HepG2 (cell line): ENCODE results near the gene TEX35. TPM values are rescaled to one million over a fixed set of nuclear protein-coding genes. Genes with fewer than 3 reads are reported as not detected.

Experiments
- ATM ChIP-seq: fragments of 450-650 bp; IDR thresholded peaks from 2 replicates; pipeline ENCODE4 v1.7.1; 2017; ENCODE audit warnings: mild to moderate bottlenecking, borderline replicate concordance
- CENPT ChIP-seq: sonication (generic); formaldehyde crosslinking; IDR thresholded peaks from 2 replicates; pipeline ENCODE4 v1.8.0; 2022; ENCODE audit warnings: low read depth, mild to moderate bottlenecking, moderate library complexity, missing genetic modification reagents
- HNF4A ChIP-seq: sonication (generic); formaldehyde crosslinking; IDR thresholded peaks from 2 replicates; pipeline ENCODE4 v1.4.0; 2020; ENCODE audit warnings: missing genetic modification reagents
- HNRNPK ChIP-seq: fragments of 200-400 bp; formaldehyde crosslinking; IDR thresholded peaks from 2 replicates; pipeline ENCODE4 v1.6.1; 2018; ENCODE audit warnings: low read length, low read depth, moderate library complexity, mild to moderate bottlenecking; ENCODE audit not compliant: poor library complexity, severe bottlenecking
- PCBP2 ChIP-seq: fragments of 200-400 bp; formaldehyde crosslinking; optimal IDR thresholded peaks from 2 replicates; pipeline ENCODE3; 2018; ENCODE audit warnings: low read length, low read depth; ENCODE audit not compliant: poor library complexity, severe bottlenecking
- PHF5A ChIP-seq: IDR thresholded peaks from one replicate; pipeline ENCODE4 v1.6.1; 2018; ENCODE audit warnings: low read depth, missing genetic modification reagents; ENCODE audit not compliant: unreplicated experiment
- POLR2AphosphoS5 ChIP-seq: IDR thresholded peaks from 2 replicates; pipeline ENCODE4 v1.6.1; 2012; ENCODE audit warnings: low read depth, low read length
- THYN1 ChIP-seq: sonication (generic); formaldehyde crosslinking; IDR thresholded peaks from 2 replicates; pipeline ENCODE4 v1.8.1; 2023; ENCODE audit warnings: low read depth, mild to moderate bottlenecking, moderate library complexity, missing genetic modification reagents, borderline replicate concordance
- ZNF569 ChIP-seq: sonication (generic); formaldehyde crosslinking; IDR thresholded peaks from 2 replicates; pipeline ENCODE4 v1.5.0; 2020; ENCODE audit warnings: mild to moderate bottlenecking, missing genetic modification reagents, moderate library complexity, borderline replicate concordance
- polyA plus RNA-seq, 8 experiments: library from polyadenylated mRNA; depleted of rRNA in 3 of 8; stranded (reverse) in 7 of 8; unstranded in 1 of 8; fragments of >200 nt; fragmentation: Illumina TruSeq in 4 of 8; extraction: Trizol in 4 of 8; gene quantifications; 2 replicates each; pipeline versions ENCODE4 v1.2.1 to v1.2.3, GENCODE V29; 2011 to 2016; ENCODE audit warnings: low read depth in 4 of 8, missing spikeins in 1 of 8, mixed read lengths in 1 of 8; ENCODE audit not compliant: insufficient read depth in 1 of 8
- total RNA-seq, 5 experiments: library from RNA; depleted of rRNA; stranded (reverse); fragments of >200 nt; fragmentation: Illumina TruSeq; extraction: Trizol; gene quantifications; 2 replicates each; pipeline ENCODE4 v1.2.3, GENCODE V29; 2016; ENCODE audit warnings: low read depth in 1 of 5
- TF ChIP-seq, protein P1 (sequence below): sonication (generic); formaldehyde crosslinking; IDR thresholded peaks from 2 replicates; pipeline ENCODE4 v1.5.0; 2020; ENCODE audit warnings: missing genetic modification reagents
- TF ChIP-seq, protein P2 (sequence below): sonication (generic); formaldehyde crosslinking; IDR thresholded peaks from 2 replicates; pipeline ENCODE4 v1.4.0; 2020; ENCODE audit warnings: mild to moderate bottlenecking, missing genetic modification reagents
- TF ChIP-seq, protein P3 (sequence below): sonication (generic); formaldehyde crosslinking; IDR thresholded peaks from 2 replicates; pipeline ENCODE4 v1.4.0; 2020; ENCODE audit warnings: missing genetic modification reagents
- TF ChIP-seq, protein P4 (sequence below): sonication (generic); formaldehyde crosslinking; IDR thresholded peaks from 2 replicates; pipeline ENCODE4 v1.8.1; 2023; ENCODE audit warnings: missing genetic modification reagents, mild to moderate bottlenecking, borderline replicate concordance
- TF ChIP-seq, protein P5 (sequence below): sonication (generic); formaldehyde crosslinking; IDR thresholded peaks from 2 replicates; pipeline ENCODE4 v1.9.0; 2022; ENCODE audit warnings: missing genetic modification reagents, mild to moderate bottlenecking, borderline replicate concordance
- TF ChIP-seq, protein P6 (sequence below): sonication (generic); formaldehyde crosslinking; IDR thresholded peaks from 2 replicates; pipeline ENCODE4 v1.8.0; 2022; ENCODE audit warnings: missing genetic modification reagents, low read depth, mild to moderate bottlenecking, borderline replicate concordance
- TF ChIP-seq, protein P7 (sequence below): sonication (generic); formaldehyde crosslinking; IDR thresholded peaks from 2 replicates; pipeline ENCODE4 v1.8.0; 2022; ENCODE audit warnings: missing genetic modification reagents, mild to moderate bottlenecking, borderline replicate concordance

Gene TEX35
- total and polyA plus RNA-seq, 2 of the 13 experiments (the other 11 are each of a cell fraction or from before 2014, with no cell fraction given), result not detected

DNA sequence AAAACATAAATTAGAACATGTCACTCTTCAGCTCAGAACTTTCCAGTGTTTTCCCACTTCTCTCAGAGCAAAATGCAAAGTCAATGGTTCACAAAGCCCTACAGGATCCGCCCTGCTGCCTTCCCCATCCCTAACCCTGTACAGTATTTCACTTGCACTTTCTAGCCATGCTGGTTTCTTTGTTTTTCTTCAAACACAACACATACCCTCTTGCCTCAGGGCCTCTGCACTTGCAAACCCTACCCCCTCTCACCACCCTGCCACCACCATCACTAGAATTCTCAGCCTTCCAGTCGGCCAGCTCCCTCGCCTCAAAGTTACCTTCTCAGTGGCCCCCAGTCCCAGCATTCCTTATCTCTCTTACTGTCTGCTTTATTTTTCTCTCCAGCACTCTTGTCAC is 17.6 kb downstream of the TEX35 start (continued):
- TF ChIP-seq, protein P1, sequence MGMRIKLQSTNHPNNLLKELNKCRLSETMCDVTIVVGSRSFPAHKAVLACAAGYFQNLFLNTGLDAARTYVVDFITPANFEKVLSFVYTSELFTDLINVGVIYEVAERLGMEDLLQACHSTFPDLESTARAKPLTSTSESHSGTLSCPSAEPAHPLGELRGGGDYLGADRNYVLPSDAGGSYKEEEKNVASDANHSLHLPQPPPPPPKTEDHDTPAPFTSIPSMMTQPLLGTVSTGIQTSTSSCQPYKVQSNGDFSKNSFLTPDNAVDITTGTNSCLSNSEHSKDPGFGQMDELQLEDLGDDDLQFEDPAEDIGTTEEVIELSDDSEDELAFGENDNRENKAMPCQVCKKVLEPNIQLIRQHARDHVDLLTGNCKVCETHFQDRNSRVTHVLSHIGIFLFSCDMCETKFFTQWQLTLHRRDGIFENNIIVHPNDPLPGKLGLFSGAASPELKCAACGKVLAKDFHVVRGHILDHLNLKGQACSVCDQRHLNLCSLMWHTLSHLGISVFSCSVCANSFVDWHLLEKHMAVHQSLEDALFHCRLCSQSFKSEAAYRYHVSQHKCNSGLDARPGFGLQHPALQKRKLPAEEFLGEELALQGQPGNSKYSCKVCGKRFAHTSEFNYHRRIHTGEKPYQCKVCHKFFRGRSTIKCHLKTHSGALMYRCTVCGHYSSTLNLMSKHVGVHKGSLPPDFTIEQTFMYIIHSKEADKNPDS, result no peak
- TF ChIP-seq PCBP2, result no peak
- no peak for TF ChIP-seq HNRNPK
- TF ChIP-seq, protein P2, sequence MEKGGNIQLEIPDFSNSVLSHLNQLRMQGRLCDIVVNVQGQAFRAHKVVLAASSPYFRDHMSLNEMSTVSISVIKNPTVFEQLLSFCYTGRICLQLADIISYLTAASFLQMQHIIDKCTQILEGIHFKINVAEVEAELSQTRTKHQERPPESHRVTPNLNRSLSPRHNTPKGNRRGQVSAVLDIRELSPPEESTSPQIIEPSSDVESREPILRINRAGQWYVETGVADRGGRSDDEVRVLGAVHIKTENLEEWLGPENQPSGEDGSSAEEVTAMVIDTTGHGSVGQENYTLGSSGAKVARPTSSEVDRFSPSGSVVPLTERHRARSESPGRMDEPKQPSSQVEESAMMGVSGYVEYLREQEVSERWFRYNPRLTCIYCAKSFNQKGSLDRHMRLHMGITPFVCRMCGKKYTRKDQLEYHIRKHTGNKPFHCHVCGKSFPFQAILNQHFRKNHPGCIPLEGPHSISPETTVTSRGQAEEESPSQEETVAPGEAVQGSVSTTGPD (CRISPR knock-in tag), result no peak
- TF ChIP-seq, protein P3, sequence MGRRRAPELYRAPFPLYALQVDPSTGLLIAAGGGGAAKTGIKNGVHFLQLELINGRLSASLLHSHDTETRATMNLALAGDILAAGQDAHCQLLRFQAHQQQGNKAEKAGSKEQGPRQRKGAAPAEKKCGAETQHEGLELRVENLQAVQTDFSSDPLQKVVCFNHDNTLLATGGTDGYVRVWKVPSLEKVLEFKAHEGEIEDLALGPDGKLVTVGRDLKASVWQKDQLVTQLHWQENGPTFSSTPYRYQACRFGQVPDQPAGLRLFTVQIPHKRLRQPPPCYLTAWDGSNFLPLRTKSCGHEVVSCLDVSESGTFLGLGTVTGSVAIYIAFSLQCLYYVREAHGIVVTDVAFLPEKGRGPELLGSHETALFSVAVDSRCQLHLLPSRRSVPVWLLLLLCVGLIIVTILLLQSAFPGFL (CRISPR knock-in tag), result no peak
- TF ChIP-seq ZNF569 (CRISPR knock-in tag), result no peak
- TF ChIP-seq, protein P4, sequence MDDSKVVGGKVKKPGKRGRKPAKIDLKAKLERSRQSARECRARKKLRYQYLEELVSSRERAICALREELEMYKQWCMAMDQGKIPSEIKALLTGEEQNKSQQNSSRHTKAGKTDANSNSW (CRISPR knock-in tag), result no peak
- no peak for TF ChIP-seq THYN1 (CRISPR knock-in tag)
- TF ChIP-seq, protein P5, sequence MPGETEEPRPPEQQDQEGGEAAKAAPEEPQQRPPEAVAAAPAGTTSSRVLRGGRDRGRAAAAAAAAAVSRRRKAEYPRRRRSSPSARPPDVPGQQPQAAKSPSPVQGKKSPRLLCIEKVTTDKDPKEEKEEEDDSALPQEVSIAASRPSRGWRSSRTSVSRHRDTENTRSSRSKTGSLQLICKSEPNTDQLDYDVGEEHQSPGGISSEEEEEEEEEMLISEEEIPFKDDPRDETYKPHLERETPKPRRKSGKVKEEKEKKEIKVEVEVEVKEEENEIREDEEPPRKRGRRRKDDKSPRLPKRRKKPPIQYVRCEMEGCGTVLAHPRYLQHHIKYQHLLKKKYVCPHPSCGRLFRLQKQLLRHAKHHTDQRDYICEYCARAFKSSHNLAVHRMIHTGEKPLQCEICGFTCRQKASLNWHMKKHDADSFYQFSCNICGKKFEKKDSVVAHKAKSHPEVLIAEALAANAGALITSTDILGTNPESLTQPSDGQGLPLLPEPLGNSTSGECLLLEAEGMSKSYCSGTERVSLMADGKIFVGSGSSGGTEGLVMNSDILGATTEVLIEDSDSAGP (CRISPR knock-in tag), result no peak
- TF ChIP-seq PHF5A, result no peak
- no peak for TF ChIP-seq HNF4A (CRISPR knock-in tag)
- no peak for TF ChIP-seq POLR2AphosphoS5
- TF ChIP-seq, protein P6, sequence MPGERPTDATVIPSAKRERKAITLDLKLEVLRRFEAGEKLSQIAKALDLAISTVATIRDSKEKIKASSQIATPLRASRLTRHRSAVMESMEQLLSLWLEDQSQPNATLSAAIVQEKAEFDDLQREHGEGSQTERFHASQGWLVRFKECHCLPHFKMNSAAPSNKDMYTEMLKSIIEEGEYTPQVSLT (CRISPR knock-in tag), result no peak
- TF ChIP-seq CENPT, result no peak
- TF ChIP-seq, protein P7, sequence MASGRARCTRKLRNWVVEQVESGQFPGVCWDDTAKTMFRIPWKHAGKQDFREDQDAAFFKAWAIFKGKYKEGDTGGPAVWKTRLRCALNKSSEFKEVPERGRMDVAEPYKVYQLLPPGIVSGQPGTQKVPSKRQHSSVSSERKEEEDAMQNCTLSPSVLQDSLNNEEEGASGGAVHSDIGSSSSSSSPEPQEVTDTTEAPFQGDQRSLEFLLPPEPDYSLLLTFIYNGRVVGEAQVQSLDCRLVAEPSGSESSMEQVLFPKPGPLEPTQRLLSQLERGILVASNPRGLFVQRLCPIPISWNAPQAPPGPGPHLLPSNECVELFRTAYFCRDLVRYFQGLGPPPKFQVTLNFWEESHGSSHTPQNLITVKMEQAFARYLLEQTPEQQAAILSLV (CRISPR knock-in tag), result no peak
- no peak for TF ChIP-seq ATM
